HCT116 (cell line): ENCODE results near the gene MS4A12. TPM values are rescaled to one million over a fixed set of nuclear protein-coding genes. Genes with fewer than 3 reads are reported as not detected.

Experiments
- ATAC-seq: fragments of 200-7000 bp; cut with Tn5 transposase; 2 replicates; pipeline ENCODE4 v1.9.1; 2020; ENCODE audit warnings: mild to moderate bottlenecking, moderate library complexity
- BruUV-seq: library from RNA; stranded (reverse); fragments of 400-500 nt; replicated peaks from 2 replicates; lab custom pipeline; 2021; lab: Mats Ljungman, UMichigan
- CTCF ChIA-PET: fragments of 300-600 bp; sonication (Branson Sonifier 250); formaldehyde crosslinking; loops from one replicate; lab custom pipeline; 2021; ENCODE audit warnings: antibody characterized with exemption; lab: Charles Lee
- POLR2A ChIA-PET: fragments of 300-600, 350-600 bp; sonication (Branson Sonifier 250); formaldehyde crosslinking; loops from one replicate; lab custom pipeline; 2021; ENCODE audit warnings: antibody characterized with exemption; lab: Charles Lee
- RAD21 ChIA-PET, 2 experiments: fragments of 300-600 bp; sonication (Branson Sonifier 250); formaldehyde crosslinking; loops; one replicate each; lab custom pipeline; 2023; ENCODE audit warnings: low total read pairs in 2 of 2; ENCODE audit not compliant: uncharacterized antibody in 2 of 2, unreplicated experiment in 2 of 2, low non-redundant PET in 1 of 2; lab: Charles Lee
- DNase-seq: peaks from one replicate; pipeline ENCODE4 v3.0.0-alpha.2; 2010; ENCODE audit warnings: low read depth, low spot score
- H2AFZ ChIP-seq: fragments of 200-600 bp; shearing (Covaris generic), sonication (generic); 2 replicates; pipeline ENCODE4 v1.6.1; 2017; ENCODE audit warnings: low read depth, mixed run types, mixed read lengths, antibody characterized with exemption, low read length; ENCODE audit not compliant: poor library complexity, severe bottlenecking
- H3K27ac ChIP-seq: 2 replicates; pipeline ENCODE4 v1.5.1; 2012; ENCODE audit warnings: low read depth, low read length
- H3K27me3 ChIP-seq: fragments of 200-600 bp; sonication (generic); 2 replicates; pipeline ENCODE4 v1.6.1; 2016; ENCODE audit warnings: mixed run types, low read length, mixed read lengths; ENCODE audit not compliant: insufficient read depth
- H3K36me3 ChIP-seq, 2 experiments: fragments of 200-500 bp in 1 of 2; fragments of 200-600 bp in 1 of 2; sonication (Bioruptor generic) in 1 of 2; sonication (generic) in 1 of 2; 2 replicates each; pipeline versions ENCODE4 v1.5.1 to v1.6.1; 2014 to 2016; ENCODE audit warnings: low read length in 2 of 2, inconsistent platforms in 1 of 2, mixed read lengths in 1 of 2, mixed run types in 1 of 2; ENCODE audit not compliant: insufficient read depth in 2 of 2, control insufficient read depth in 1 of 2
- H3K4me1 ChIP-seq, 2 experiments: fragments of 200-600 bp in 1 of 2; sonication (generic) in 1 of 2; 2 replicates each; pipeline versions ENCODE4 v1.5.1 to v1.6.1; 2012 to 2017; ENCODE audit warnings: low read length in 2 of 2, inconsistent platforms in 1 of 2, mild to moderate bottlenecking in 1 of 2, mixed read lengths in 1 of 2, mixed run types in 1 of 2, moderate library complexity in 1 of 2; ENCODE audit not compliant: insufficient read depth in 2 of 2, control insufficient read depth in 1 of 2
- H3K4me2 ChIP-seq: fragments of 200-600 bp; sonication (generic); 2 replicates; pipeline ENCODE4 v1.6.1; 2017; ENCODE audit warnings: mixed run types, low read length, mixed read lengths
- H3K4me3 ChIP-seq, 2 experiments: fragments of 200-600 bp in 1 of 2; sonication (generic) in 1 of 2; replicated peaks in 1 of 2; 2 replicates each; pipeline ENCODE4 v1.5.1; 2011 to 2016; ENCODE audit warnings: low read length in 2 of 2, control low read depth in 1 of 2, low read depth in 1 of 2, mild to moderate bottlenecking in 1 of 2, mixed read lengths in 1 of 2, mixed run types in 1 of 2
- H3K79me2 ChIP-seq: fragments of 200-600 bp; sonication (generic); 2 replicates; pipeline ENCODE4 v1.6.1; 2017; ENCODE audit warnings: mild to moderate bottlenecking, mixed run types, low read length, moderate library complexity, mixed read lengths; ENCODE audit not compliant: insufficient read depth
- H3K9ac ChIP-seq: fragments of 200-600 bp; sonication (generic); 2 replicates; pipeline ENCODE4 v1.6.1; 2016; ENCODE audit warnings: low read length, mixed read lengths
- H3K9me2 ChIP-seq: fragments of 200-600 bp; sonication (generic), shearing (Covaris generic); 2 replicates; pipeline ENCODE4 v1.6.1; 2017; ENCODE audit warnings: mixed run types, mild to moderate bottlenecking, moderate library complexity; ENCODE audit not compliant: insufficient read depth
- H3K9me3 ChIP-seq, 2 experiments: fragments of 200-500 bp in 1 of 2; fragments of 200-600 bp in 1 of 2; sonication (Bioruptor generic) in 1 of 2; sonication (generic) in 1 of 2; 2 replicates each; pipeline ENCODE4 v1.6.1; 2014 to 2017; ENCODE audit warnings: low read length in 2 of 2, mixed read lengths in 2 of 2, inconsistent platforms in 1 of 2, low read depth in 1 of 2, mild to moderate bottlenecking in 1 of 2, mixed run types in 1 of 2, moderate library complexity in 1 of 2; ENCODE audit not compliant: control insufficient read depth in 1 of 2, insufficient read depth in 1 of 2
- H4K20me1 ChIP-seq: fragments of 200-600 bp; sonication (generic), shearing (Covaris generic); 2 replicates; pipeline ENCODE4 v1.6.1; 2017; ENCODE audit warnings: mixed run types, mild to moderate bottlenecking, moderate library complexity; ENCODE audit not compliant: insufficient read depth
- CEBPB ChIP-seq: IDR thresholded peaks from 2 replicates; pipeline ENCODE4 v1.6.1; 2012; ENCODE audit warnings: low read depth
- CTCF ChIP-seq, 3 experiments: fragments of 200-600 bp in 1 of 3; sonication (generic) in 1 of 3; IDR thresholded peaks in 2 of 3; conservative IDR thresholded peaks in 1 of 3; 2 replicates each; pipeline ENCODE4 v1.5.1; 2012 to 2017; ENCODE audit warnings: low read depth in 2 of 3, low read length in 2 of 3, antibody characterized with exemption in 1 of 3, borderline replicate concordance in 1 of 3, control low read depth in 1 of 3, mild to moderate bottlenecking in 1 of 3, mixed read lengths in 1 of 3, mixed run types in 1 of 3, moderate library complexity in 1 of 3; ENCODE audit not compliant: insufficient read depth in 1 of 3
- EGR1 ChIP-seq: IDR thresholded peaks from 2 replicates; pipeline ENCODE4 v1.6.1; 2012; ENCODE audit warnings: low read depth
- ELF1 ChIP-seq: IDR thresholded peaks from 2 replicates; pipeline ENCODE4 v1.6.1; 2012; ENCODE audit warnings: low read depth, borderline replicate concordance
- EZH2 ChIP-seq: fragments of 200-600 bp; sonication (generic); IDR thresholded peaks from 2 replicates; pipeline ENCODE4 v1.6.1; 2017; ENCODE audit warnings: antibody characterized with exemption, mixed run types
- EZH2phosphoT487 ChIP-seq: fragments of 200-600 bp; IDR thresholded peaks from 2 replicates; pipeline ENCODE4 v1.6.1; 2018; ENCODE audit warnings: antibody characterized with exemption, borderline replicate concordance
- FOSL1 ChIP-seq: IDR thresholded peaks from 2 replicates; pipeline ENCODE4 v1.6.1; 2012; ENCODE audit warnings: low read depth
- JUND ChIP-seq: IDR thresholded peaks from 2 replicates; pipeline ENCODE4 v1.6.1; 2012
- POLR2A ChIP-seq: IDR thresholded peaks from 2 replicates; pipeline ENCODE4 v1.7.0; 2011; ENCODE audit warnings: borderline replicate concordance; ENCODE audit not compliant: insufficient read depth, insufficient read length; ENCODE audit errors: extremely low read depth
- RAD21 ChIP-seq: IDR thresholded peaks from 2 replicates; pipeline ENCODE4 v1.6.1; 2012; ENCODE audit warnings: low read depth, mild to moderate bottlenecking
- SP1 ChIP-seq: IDR thresholded peaks from 2 replicates; pipeline ENCODE4 v1.6.1; 2012; ENCODE audit warnings: low read depth
- SRF ChIP-seq: IDR thresholded peaks from 2 replicates; pipeline ENCODE4 v1.6.1; 2012; ENCODE audit warnings: low read depth
- TCF7L2 ChIP-seq: IDR thresholded peaks from 2 replicates; pipeline ENCODE4 v1.7.0; 2011; ENCODE audit warnings: borderline replicate concordance, inconsistent platforms; ENCODE audit not compliant: insufficient read depth, insufficient read length; ENCODE audit errors: extremely low read depth
- ZBTB33 ChIP-seq: IDR thresholded peaks from 2 replicates; pipeline ENCODE4 v1.6.1; 2011; ENCODE audit warnings: mild to moderate bottlenecking, low read length, moderate library complexity; ENCODE audit not compliant: insufficient replicate concordance; ENCODE audit errors: extremely low read depth
- ZFX ChIP-seq: fragments of 450-650 bp; IDR thresholded peaks from 2 replicates; pipeline ENCODE4 v1.6.1; 2017
- intact Hi-C: fragments of 100-400 bp; cut with micrococcal nuclease; formaldehyde crosslinking; loops from 2 replicates; pipeline ENCODE4 v1.10.0; 2022
- total RNA-seq: library from RNA; stranded (reverse); gene quantifications from one replicate; pipeline ENCODE4 v1.2.1, GENCODE V29; 2021; ENCODE audit not compliant: unreplicated experiment
- TF ChIP-seq, protein P1 (sequence below): IDR thresholded peaks from 2 replicates; pipeline ENCODE4 v1.6.1; 2012

The MS4A12 gene
- total RNA-seq, 1 experiment from 2014 or later, result not detected

- no peak for TF ChIP-seq TCF7L2
- TF ChIP-seq ELF1, result no peak
- TF ChIP-seq SRF, result no peak
Measured at GRCh38 chr11:60511393-60511792, 18.8 kb downstream of the MS4A12 start (continued).

DNA sequence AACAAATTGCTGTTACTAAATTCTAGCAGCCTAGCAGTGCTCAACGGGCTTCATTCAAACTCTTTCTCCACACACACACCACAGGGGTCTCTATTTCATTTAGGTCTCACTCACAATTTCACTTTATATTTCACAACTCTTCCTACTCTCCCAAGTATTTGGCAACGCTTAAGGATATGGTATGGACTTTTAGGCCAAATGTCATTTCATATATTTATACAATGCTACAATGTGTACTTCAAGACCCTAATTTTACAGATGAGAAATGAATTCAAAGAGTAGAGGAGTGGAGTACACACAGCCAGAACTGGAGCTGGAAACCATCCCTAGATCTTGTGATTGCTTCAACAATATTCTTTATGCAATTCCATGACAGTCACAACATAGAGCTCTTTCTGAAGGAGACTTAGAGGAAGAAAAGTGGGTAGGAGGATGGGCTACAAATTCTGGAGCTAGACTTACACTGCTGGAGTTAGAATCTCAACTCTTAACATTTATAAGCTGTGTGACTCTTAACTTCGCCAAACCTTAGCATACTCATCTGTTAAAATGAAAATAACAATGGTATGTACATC, 20.2 kb downstream of the MS4A12 start:
- H3K9ac ChIP-seq, result no peak overlapping the region
- intact Hi-C loops, result no loop called here
- no peaks in the 10 kb centered on the region for H3K36me3 ChIP-seq
- TF ChIP-seq SP1, result no peak
- no peak for TF ChIP-seq FOSL1
- TF ChIP-seq CEBPB, result no peak
- no peak for TF ChIP-seq TCF7L2
- TF ChIP-seq CTCF (IDR thresholded peaks at IDR 0.05 in 2 of 3, conservative IDR thresholded peaks at IDR 0.05 in 1 of 3; ENCODE audit: borderline replicate concordance in 1 of 3, insufficient read depth in 1 of 3, low read depth in 2 of 3, low read length in 2 of 3), result no peak
- TF ChIP-seq POLR2A, result no peak
- no peak for TF ChIP-seq SRF
- no peak for TF ChIP-seq EGR1
- no peak for TF ChIP-seq JUND
- TF ChIP-seq EZH2phosphoT487, result no peak
- no peak for TF ChIP-seq RAD21
- TF ChIP-seq EZH2, result no peak
- TF ChIP-seq ZFX, result no peak
- no peak for TF ChIP-seq ZBTB33
- TF ChIP-seq, protein P1, sequence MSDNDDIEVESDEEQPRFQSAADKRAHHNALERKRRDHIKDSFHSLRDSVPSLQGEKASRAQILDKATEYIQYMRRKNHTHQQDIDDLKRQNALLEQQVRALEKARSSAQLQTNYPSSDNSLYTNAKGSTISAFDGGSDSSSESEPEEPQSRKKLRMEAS, result no peak
- no peak overlapping the region for H3K4me2 ChIP-seq
- CTCF ChIA-PET, result interaction anchor here (1.3 kb wide), 1 partner anchor 150 kb away, joined by 3 read pairs; no protein-coding TSS in a partner anchor
- no TSS peak for BruUV-seq
- H3K27me3 ChIP-seq, result no peaks in the 10 kb centered on the region
- no peaks in the 10 kb centered on the region for H3K79me2 ChIP-seq
- no peaks in the 10 kb centered on the region for H3K9me2 ChIP-seq
- POLR2A ChIA-PET, result no interaction called here
- DNase-seq, result no peak
- RAD21 ChIA-PET, result no interaction called here
- no peaks in the 10 kb centered on the region for H3K4me1 ChIP-seq
- no peak overlapping the region for H3K27ac ChIP-seq
- H3K9me3 ChIP-seq, result no peaks in the 10 kb centered on the region
- H4K20me1 ChIP-seq, result no peaks in the 10 kb centered on the region
- no peak overlapping the region for H3K4me3 ChIP-seq
- no peak overlapping the region for H2AFZ ChIP-seq
- ATAC-seq, result no peak
